Astrocyte (in vitro differentiated cells and primary cell): ENCODE measurements around the gene SLC43A2.

ENCODE experiments used
- CTCF ChIP-seq: IDR thresholded peaks from 2 replicates; pipeline ENCODE4 v1.5.1; 2011; ENCODE audit warnings: low read depth, mild to moderate bottlenecking, inconsistent platforms, low read length, moderate library complexity; ENCODE audit not compliant: insufficient read depth
- EZH2 ChIP-seq: IDR thresholded peaks from 2 replicates; pipeline ENCODE4 v1.6.1; 2012; ENCODE audit warnings: mild to moderate bottlenecking, low read length, inconsistent platforms; ENCODE audit not compliant: insufficient read depth

- TF ChIP-seq CTCF (no peak), EZH2 (no peak)
These were observed 59.5 kb downstream of the SLC43A2 start for GRCh38 chr17:1568950-1569810.
